IMR-90 (cell line): Measurements from ENCODE around the gene PTPRQ. TPM values are rescaled to one million over a fixed set of nuclear protein-coding genes. Genes with fewer than 3 reads are reported as not detected.

Experiments
- ATAC-seq: fragments of 200-7000 bp; cut with Tn5 transposase; 2 replicates; pipeline ENCODE4 v1.9.1; 2020; ENCODE audit warnings: low read depth, mild to moderate bottlenecking, moderate library complexity
- BruUV-seq: library from RNA; stranded (reverse); fragments of 400-500 nt; replicated peaks from 2 replicates; lab custom pipeline; 2021; lab: Mats Ljungman, UMichigan
- CTCF ChIA-PET: fragments of 300-600 bp; formaldehyde crosslinking; extraction: SDS; loops from one replicate; lab custom pipeline; 2021; ENCODE audit warnings: antibody characterized with exemption; lab: Yijun Ruan, JAX
- POLR2A ChIA-PET: fragments of 300-600 bp; sonication (Branson Sonifier 250); formaldehyde crosslinking; loops from one replicate; lab custom pipeline; 2022; ENCODE audit warnings: antibody characterized with exemption; ENCODE audit not compliant: unreplicated experiment; lab: Charles Lee
- DNase-seq: peaks from one replicate; pipeline ENCODE4 v3.0.0; 2013
- H2AFZ ChIP-seq: replicated peaks from 2 replicates; pipeline ENCODE3; 2013; ENCODE audit warnings: low read length, mild to moderate bottlenecking; ENCODE audit not compliant: poor library complexity
- H2AK5ac ChIP-seq: 2 replicates; pipeline ENCODE4 v1.6.1; 2013; ENCODE audit warnings: low read depth, low read length, inconsistent platforms
- H2AK9ac ChIP-seq: replicated peaks from 2 replicates; pipeline ENCODE3; 2013; ENCODE audit warnings: mild to moderate bottlenecking, low read depth, low read length, moderate library complexity; ENCODE audit not compliant: poor library complexity
- H2BK120ac ChIP-seq: 2 replicates; pipeline ENCODE4 v1.6.1; 2013; ENCODE audit warnings: low read depth, low read length, inconsistent platforms
- H2BK15ac ChIP-seq: 3 replicates; pipeline ENCODE4 v1.6.1; 2013; ENCODE audit warnings: low read depth, low read length, inconsistent platforms
- H2BK20ac ChIP-seq: 2 replicates; pipeline ENCODE4 v1.6.1; 2013; ENCODE audit warnings: low read depth, mild to moderate bottlenecking, inconsistent platforms, low read length, moderate library complexity
- H2BK5ac ChIP-seq: 2 replicates; pipeline ENCODE4 v1.6.1; 2013; ENCODE audit warnings: mild to moderate bottlenecking, low read depth, low read length, inconsistent platforms; ENCODE audit not compliant: poor library complexity, severe bottlenecking
- H3K14ac ChIP-seq: replicated peaks from 2 replicates; pipeline ENCODE4 v1.6.1; 2013; ENCODE audit warnings: low read depth, low read length, inconsistent platforms
- H3K18ac ChIP-seq: 2 replicates; pipeline ENCODE4 v1.6.1; 2013; ENCODE audit warnings: low read depth, low read length, control low read depth
- H3K23ac ChIP-seq: 2 replicates; pipeline ENCODE4 v1.6.1; 2013; ENCODE audit warnings: low read depth, low read length, inconsistent platforms
- H3K27ac ChIP-seq: 2 replicates; pipeline ENCODE4 v1.5.1; 2013; ENCODE audit warnings: mild to moderate bottlenecking, control low read depth, low read length; ENCODE audit not compliant: insufficient read depth
- H3K27me3 ChIP-seq: 2 replicates; pipeline ENCODE4 v1.6.1; 2013; ENCODE audit warnings: low read length; ENCODE audit not compliant: control insufficient read depth, insufficient read depth
- H3K36me3 ChIP-seq: 2 replicates; pipeline ENCODE4 v1.6.1; 2013; ENCODE audit warnings: low read length, mixed read lengths; ENCODE audit not compliant: control insufficient read depth, insufficient read depth
- H3K4ac ChIP-seq: 2 replicates; pipeline ENCODE4 v1.6.1; 2013; ENCODE audit warnings: low read depth, low read length, inconsistent platforms
- H3K4me1 ChIP-seq: 2 replicates; pipeline ENCODE4 v1.6.1; 2013; ENCODE audit warnings: low read length, mixed read lengths; ENCODE audit not compliant: control insufficient read depth, insufficient read depth
- H3K4me2 ChIP-seq: 2 replicates; pipeline ENCODE4 v1.6.1; 2013; ENCODE audit warnings: low read depth, mild to moderate bottlenecking, control low read depth, low read length, moderate library complexity
- H3K4me3 ChIP-seq: 2 replicates; pipeline ENCODE4 v1.5.1; 2013; ENCODE audit warnings: low read depth, mild to moderate bottlenecking, control low read depth, low read length, moderate library complexity; ENCODE audit not compliant: insufficient read depth
- H3K56ac ChIP-seq: 2 replicates; pipeline ENCODE4 v1.6.1; 2013; ENCODE audit warnings: low read length, inconsistent platforms; ENCODE audit not compliant: insufficient read depth; ENCODE audit errors: extremely low read depth
- H3K79me1 ChIP-seq, 2 experiments: 2 replicates each; pipeline ENCODE4 v1.6.1; 2013; ENCODE audit warnings: low read length in 2 of 2, inconsistent platforms in 1 of 2, low read depth in 1 of 2
- H3K9ac ChIP-seq: 2 replicates; pipeline ENCODE4 v1.6.1; 2013; ENCODE audit warnings: low read depth, low read length, control low read depth
- H3K9me1 ChIP-seq: 2 replicates; pipeline ENCODE4 v1.6.1; 2013; ENCODE audit warnings: low read length, inconsistent platforms; ENCODE audit not compliant: insufficient read depth
- H3K9me3 ChIP-seq: 2 replicates; pipeline ENCODE4 v1.6.1; 2013; ENCODE audit warnings: low read length; ENCODE audit not compliant: control insufficient read depth, insufficient read depth
- H4K20me1 ChIP-seq: 2 replicates; pipeline ENCODE4 v1.6.1; 2013; ENCODE audit warnings: low read length, inconsistent platforms; ENCODE audit not compliant: insufficient read depth
- H4K5ac ChIP-seq: 2 replicates; pipeline ENCODE4 v1.6.1; 2013; ENCODE audit warnings: mild to moderate bottlenecking, low read depth, low read length, control low read depth
- H4K8ac ChIP-seq, 2 experiments: 2 replicates each; pipeline ENCODE4 v1.6.1; 2013; ENCODE audit warnings: low read depth in 2 of 2, low read length in 2 of 2, control low read depth in 1 of 2, inconsistent platforms in 1 of 2
- H4K91ac ChIP-seq: 2 replicates; pipeline ENCODE4 v1.6.1; 2013; ENCODE audit warnings: low read depth, low read length, inconsistent platforms; ENCODE audit not compliant: insufficient read depth
- BHLHE40 ChIP-seq: fragments of 150-350 bp; IDR thresholded peaks from 2 replicates; pipeline ENCODE4 v1.6.1; 2016; ENCODE audit warnings: mild to moderate bottlenecking, low read depth, low read length
- CEBPB ChIP-seq: IDR thresholded peaks from 2 replicates; pipeline ENCODE4 v1.6.1; 2012; ENCODE audit warnings: low read depth, low read length, improper control_type of control experiment
- CHD1 ChIP-seq: IDR thresholded peaks from 2 replicates; pipeline ENCODE4 v1.6.1; 2012; ENCODE audit warnings: low read depth, low read length, improper control_type of control experiment
- CTCF ChIP-seq: conservative IDR thresholded peaks from 2 replicates; pipeline ENCODE4 v1.5.1; 2012; ENCODE audit warnings: mild to moderate bottlenecking, low read depth, low read length, improper control_type of control experiment
- ELK1 ChIP-seq: fragments of 150-350 bp; IDR thresholded peaks from 2 replicates; pipeline ENCODE4 v1.6.1; 2016; ENCODE audit warnings: low read depth, mild to moderate bottlenecking, low read length, moderate library complexity, borderline replicate concordance
- FOS ChIP-seq: fragments of 150-350 bp; IDR thresholded peaks from 2 replicates; pipeline ENCODE4 v1.6.1; 2016; ENCODE audit warnings: low read depth, low read length
- MAFK ChIP-seq: IDR thresholded peaks from 2 replicates; pipeline ENCODE4 v1.6.1; 2012; ENCODE audit warnings: low read depth, low read length, improper control_type of control experiment
- MAZ ChIP-seq: IDR thresholded peaks from 2 replicates; pipeline ENCODE4 v1.6.1; 2012; ENCODE audit warnings: low read depth, mild to moderate bottlenecking, low read length, improper control_type of control experiment, moderate library complexity, borderline replicate concordance
- MXI1 ChIP-seq: IDR thresholded peaks from 2 replicates; pipeline ENCODE4 v1.6.1; 2012; ENCODE audit warnings: low read depth, mild to moderate bottlenecking, low read length, moderate library complexity, borderline replicate concordance
- NFE2L2 ChIP-seq: fragments of 150-350 bp; IDR thresholded peaks from 2 replicates; pipeline ENCODE4 v1.6.1; 2016; ENCODE audit warnings: low read depth, mild to moderate bottlenecking, low read length
- POLR2A ChIP-seq: IDR thresholded peaks from 2 replicates; pipeline ENCODE4 v1.6.1; 2012; ENCODE audit warnings: mild to moderate bottlenecking, low read depth, low read length
- RAD21 ChIP-seq: IDR thresholded peaks from 2 replicates; pipeline ENCODE4 v1.6.1; 2012; ENCODE audit warnings: low read length, improper control_type of control experiment
- RCOR1 ChIP-seq: IDR thresholded peaks from 2 replicates; pipeline ENCODE4 v1.6.1; 2012; ENCODE audit warnings: mild to moderate bottlenecking, low read length, improper control_type of control experiment; ENCODE audit not compliant: insufficient replicate concordance
- RFX5 ChIP-seq: IDR thresholded peaks from 2 replicates; pipeline ENCODE4 v1.8.0; 2012; ENCODE audit warnings: low read depth, mild to moderate bottlenecking, low read length, moderate library complexity
- SMC3 ChIP-seq: fragments of 150-350 bp; IDR thresholded peaks from 2 replicates; pipeline ENCODE4 v1.6.1; 2016; ENCODE audit warnings: low read depth, mild to moderate bottlenecking, antibody characterized with exemption, low read length, moderate library complexity
- dilution Hi-C: fragments of 300-500 bp; cut with HindIII; formaldehyde crosslinking; loops from one replicate; pipeline ENCODE4 v1.14.3; 2018; ENCODE audit warnings: low sequenced_read_pairs; ENCODE audit not compliant: unreplicated experiment
- in situ Hi-C: fragments of 300-500 bp; cut with MboI; formaldehyde crosslinking; loops from 3 replicates; pipeline ENCODE4 v1.14.3; 2019; ENCODE audit warnings: low sequenced_read_pairs, inconsistent platforms, mixed read lengths
- intact Hi-C: fragments of 100-400 bp; cut with micrococcal nuclease; formaldehyde crosslinking; loops from 2 replicates; pipeline ENCODE4 v1.10.0; 2022
- polyA plus RNA-seq, 3 experiments: library from polyadenylated mRNA; depleted of rRNA; stranded (reverse); fragments of >200 nt; gene quantifications; 2 replicates each; pipeline ENCODE4 v1.2.3, GENCODE V29; 2012; ENCODE audit warnings: low replicate concordance in 1 of 3
- total RNA-seq: library from RNA; depleted of rRNA; stranded (reverse); fragments of >200 nt; gene quantifications from 2 replicates; pipeline ENCODE4 v1.2.3, GENCODE V29; 2012
- TF ChIP-seq, protein P1 (sequence below): fragments of 150-350 bp; IDR thresholded peaks from 2 replicates; pipeline ENCODE4 v1.6.1; 2017; ENCODE audit warnings: mild to moderate bottlenecking, antibody characterized with exemption, low read length, low read depth

Gene PTPRQ
- total and polyA plus RNA-seq, 2 of the 4 experiments (the other 2 are of a cell fraction), result 0.96 to 1.4 TPM

DNA sequence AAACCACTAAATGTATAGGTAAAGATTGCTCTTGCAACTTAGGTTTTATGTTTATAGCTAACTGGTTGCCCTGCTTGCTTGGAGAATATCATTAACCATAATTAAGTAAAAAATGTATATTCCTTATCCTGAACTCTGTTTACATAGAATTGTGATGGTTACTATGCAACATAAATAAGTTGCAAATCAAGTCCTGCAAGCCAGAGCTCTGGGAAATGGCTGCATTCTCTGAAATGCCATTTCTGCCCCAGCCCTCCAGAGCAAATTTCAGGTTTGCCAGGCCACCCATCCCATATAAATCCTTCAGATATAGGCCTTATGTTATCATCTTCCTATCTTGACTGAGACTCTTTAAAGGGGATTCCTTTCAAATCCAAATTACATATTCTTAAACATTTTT lies 145.0 kb downstream of the PTPRQ start:
- peak overlapping the region; percentile 65 for H3K4ac ChIP-seq
- H4K8ac ChIP-seq, result peak overlapping the region; percentile 51 to 82
- H3K9me3 ChIP-seq, result no peaks in the 10 kb centered on the region
- intact Hi-C loops (no loop called here), in situ Hi-C loops (no loop called here), dilution Hi-C loops (no loop called here)
- ChIA-PET CTCF (no interaction called here), POLR2A (interaction anchor here (1.1 kb wide), 1 partner anchor 10 kb away, joined by 3 read pairs; no protein-coding TSS in a partner anchor)
- no peak overlapping the region; the same call in 1 of the 2 replicates for H3K14ac ChIP-seq
- peak overlapping the region; percentile 69; the same call in 1 of the 2 replicates for H3K27ac ChIP-seq
- H3K23ac ChIP-seq, result no peak overlapping the region; the same call in 1 of the 2 replicates
- no peaks in the 10 kb centered on the region for H3K36me3 ChIP-seq
- no peaks in the 10 kb centered on the region for H3K9me1 ChIP-seq
- peaks cover 4% of the 10 kb centered on the region; the same call in 1 of the 2 replicates for H3K4me1 ChIP-seq
- no peaks in the 10 kb centered on the region; a peak in 1 of 4 replicates for H3K79me1 ChIP-seq
- peak overlapping the region; percentile 76 for H4K91ac ChIP-seq
- H2BK120ac ChIP-seq, result peak overlapping the region; percentile 87
- H2AK9ac ChIP-seq, result no peak overlapping the region
- H3K9ac ChIP-seq, result no peak overlapping the region
- H2AFZ ChIP-seq, result no peak overlapping the region
- ATAC-seq (no peak), DNase-seq (no peak)
- no TSS peak for BruUV-seq
- peak overlapping the region; percentile 97 for H2BK5ac ChIP-seq
- no peak overlapping the region for H3K4me3 ChIP-seq
- TF ChIP-seq MAFK (no peak), POLR2A (no peak), MAZ (no peak), CTCF (no peak), BHLHE40 (no peak), NFE2L2 (no peak), CHD1 (no peak), RCOR1 (no peak), ELK1 (no peak), RAD21 (no peak), SMC3 (no peak), RFX5 (no peak), FOS (no peak), MXI1 (no peak), CEBPB (no peak)
- TF ChIP-seq, protein P1, sequence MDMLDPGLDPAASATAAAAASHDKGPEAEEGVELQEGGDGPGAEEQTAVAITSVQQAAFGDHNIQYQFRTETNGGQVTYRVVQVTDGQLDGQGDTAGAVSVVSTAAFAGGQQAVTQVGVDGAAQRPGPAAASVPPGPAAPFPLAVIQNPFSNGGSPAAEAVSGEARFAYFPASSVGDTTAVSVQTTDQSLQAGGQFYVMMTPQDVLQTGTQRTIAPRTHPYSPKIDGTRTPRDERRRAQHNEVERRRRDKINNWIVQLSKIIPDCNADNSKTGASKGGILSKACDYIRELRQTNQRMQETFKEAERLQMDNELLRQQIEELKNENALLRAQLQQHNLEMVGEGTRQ, result no peak
- peak overlapping the region; percentile 69 for H3K18ac ChIP-seq
- H2BK20ac ChIP-seq, result peak overlapping the region; percentile 92
- no peaks in the 10 kb centered on the region for H3K27me3 ChIP-seq
- no peaks in the 10 kb centered on the region for H4K20me1 ChIP-seq
- 0 out of 2 replicates have a peak overlapping the region, but pooled peaks have one; percentile 34 for H2AK5ac ChIP-seq
- no peak overlapping the region for H3K56ac ChIP-seq
- peak overlapping the region; percentile 46; the same call in 2 of the 3 replicates for H2BK15ac ChIP-seq
- H3K4me2 ChIP-seq, result no peak overlapping the region
- H4K5ac ChIP-seq, result peak overlapping the region; percentile 77; the same call in 1 of the 2 replicates
